Astrocyte (in vitro differentiated cells and primary cell): Measurements from ENCODE around the gene PTPRN2.

Experiments
- EZH2 ChIP-seq: IDR thresholded peaks from 2 replicates; pipeline ENCODE4 v1.6.1; 2012; ENCODE audit warnings: mild to moderate bottlenecking, low read length, inconsistent platforms; ENCODE audit not compliant: insufficient read depth
- TF ChIP-seq, protein P1 (sequence below): IDR thresholded peaks from 2 replicates; pipeline ENCODE4 v1.5.1; 2011; ENCODE audit warnings: low read depth, mild to moderate bottlenecking, inconsistent platforms, low read length, moderate library complexity; ENCODE audit not compliant: insufficient read depth

DNA sequence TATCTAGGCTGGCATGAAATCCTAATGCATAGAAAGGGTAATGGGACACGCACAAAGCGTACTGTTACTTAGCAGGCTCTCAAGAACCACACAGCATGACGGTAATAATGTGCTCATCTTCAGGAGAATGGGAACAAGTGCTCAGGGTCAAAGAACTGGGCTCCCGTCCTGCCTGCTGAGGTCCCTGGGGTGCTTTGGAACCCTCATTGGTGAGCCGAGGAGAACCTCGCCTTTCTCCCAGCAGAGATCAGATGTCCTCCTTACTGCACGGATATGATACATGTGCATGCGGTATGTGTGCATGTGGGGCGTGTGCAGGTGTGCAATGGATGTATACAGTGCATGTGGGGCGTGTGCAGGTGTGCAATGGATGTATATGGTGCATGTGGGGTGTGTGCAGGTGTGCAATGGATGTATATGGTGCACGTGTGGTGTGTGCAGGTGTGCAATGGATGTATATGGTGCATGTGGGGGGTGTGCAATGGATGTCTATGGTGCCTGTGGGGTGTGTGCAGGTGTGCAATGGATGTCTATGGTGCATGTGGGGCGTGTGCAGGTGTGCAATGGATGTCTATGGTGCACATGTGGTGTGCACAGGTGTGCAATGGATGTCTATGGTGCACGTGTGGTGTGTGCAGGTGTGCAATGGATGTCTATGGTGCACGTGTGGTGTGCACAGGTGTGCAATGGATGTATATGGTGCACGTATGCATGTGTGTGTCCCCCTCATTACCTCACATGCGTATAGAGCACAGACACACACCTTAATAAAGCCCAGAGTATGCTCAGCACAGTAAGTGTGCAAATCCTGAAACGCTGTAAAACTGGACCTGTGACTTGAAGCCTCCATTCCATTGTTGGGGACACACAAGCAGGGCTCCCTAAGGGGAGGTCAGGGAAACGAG, 336.3 kb downstream of the PTPRN2 start:
- TF ChIP-seq, protein P1, sequence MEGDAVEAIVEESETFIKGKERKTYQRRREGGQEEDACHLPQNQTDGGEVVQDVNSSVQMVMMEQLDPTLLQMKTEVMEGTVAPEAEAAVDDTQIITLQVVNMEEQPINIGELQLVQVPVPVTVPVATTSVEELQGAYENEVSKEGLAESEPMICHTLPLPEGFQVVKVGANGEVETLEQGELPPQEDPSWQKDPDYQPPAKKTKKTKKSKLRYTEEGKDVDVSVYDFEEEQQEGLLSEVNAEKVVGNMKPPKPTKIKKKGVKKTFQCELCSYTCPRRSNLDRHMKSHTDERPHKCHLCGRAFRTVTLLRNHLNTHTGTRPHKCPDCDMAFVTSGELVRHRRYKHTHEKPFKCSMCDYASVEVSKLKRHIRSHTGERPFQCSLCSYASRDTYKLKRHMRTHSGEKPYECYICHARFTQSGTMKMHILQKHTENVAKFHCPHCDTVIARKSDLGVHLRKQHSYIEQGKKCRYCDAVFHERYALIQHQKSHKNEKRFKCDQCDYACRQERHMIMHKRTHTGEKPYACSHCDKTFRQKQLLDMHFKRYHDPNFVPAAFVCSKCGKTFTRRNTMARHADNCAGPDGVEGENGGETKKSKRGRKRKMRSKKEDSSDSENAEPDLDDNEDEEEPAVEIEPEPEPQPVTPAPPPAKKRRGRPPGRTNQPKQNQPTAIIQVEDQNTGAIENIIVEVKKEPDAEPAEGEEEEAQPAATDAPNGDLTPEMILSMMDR, result no peak
- no peak for TF ChIP-seq EZH2
